ENCODE results near the gene MVB12A.

The MVB12A gene

GRCh38 chr19:17405250-17406045 lies 14.4 kb upstream of the MVB12A start, which contains the start of gene BST2:
TSS of gene BST2 (minus strand) at chr19:17405630. CDS start at chr19:17405575, 55 bp downstream.
- H3K9ac ChIP-seq (ENCODE audit: low read length) = peak within 1 kb of the TSS; percentile 63
- no peaks in the 10 kb centered on the region for H3K27me3 ChIP-seq (ENCODE audit: control insufficient read depth, insufficient read depth, low read length)
- H3K27ac ChIP-seq (ENCODE audit: low read depth, low read length) = peak within 1 kb of the TSS; percentile 75; the same call in 1 of the 2 replicates
- H3K9me3 ChIP-seq (ENCODE audit: control insufficient read depth, insufficient read depth, low read depth, low read length) = no peaks in the 10 kb centered on the region
- H3K36me3 ChIP-seq (ENCODE audit: control insufficient read depth, insufficient read depth, low read length) = peaks cover 16% of the 10 kb centered on the region
- H3K4me1 ChIP-seq (ENCODE audit: control insufficient read depth, insufficient read depth, low read length) = peaks cover 33% of the 10 kb centered on the region
- peak within 1 kb of the TSS; percentile 63 for H3K4me3 ChIP-seq (ENCODE audit: low read depth, low read length)

- no peaks in the 10 kb centered on the region for H3K9me3 ChIP-seq (ENCODE audit: control insufficient read depth, insufficient read depth, low read depth, low read length)
- peak overlapping the region; percentile 38 for H3K9ac ChIP-seq (ENCODE audit: low read length)
- H3K4me3 ChIP-seq (ENCODE audit: low read depth, low read length) = peak overlapping the region; percentile 63; the same call in 1 of the 2 replicates
- H3K36me3 ChIP-seq (ENCODE audit: control insufficient read depth, insufficient read depth, low read length) = peaks cover 13% of the 10 kb centered on the region
- no peak overlapping the region for H3K27ac ChIP-seq (ENCODE audit: low read depth, low read length)
- H3K4me1 ChIP-seq (ENCODE audit: control insufficient read depth, insufficient read depth, low read length) = peaks cover 33% of the 10 kb centered on the region
- no peaks in the 10 kb centered on the region for H3K27me3 ChIP-seq (ENCODE audit: control insufficient read depth, insufficient read depth, low read length)
Measured at GRCh38 chr19:17406046-17406886, 13.6 kb upstream of the MVB12A start.

GRCh38 chr19:17406887-17407196 lies 13.0 kb upstream of the MVB12A start:
- Histone ChIP-seq H3K4me3 (ENCODE audit: low read depth, low read length) (no peak overlapping the region), H3K9me3 (ENCODE audit: control insufficient read depth, insufficient read depth, low read depth, low read length) (no peaks in the 10 kb centered on the region), H3K4me1 (ENCODE audit: control insufficient read depth, insufficient read depth, low read length) (peaks cover 37% of the 10 kb centered on the region), H3K9ac (ENCODE audit: low read length) (peak overlapping the region; percentile 38), H3K36me3 (ENCODE audit: control insufficient read depth, insufficient read depth, low read length) (peaks cover 8% of the 10 kb centered on the region), H3K27me3 (ENCODE audit: control insufficient read depth, insufficient read depth, low read length) (no peaks in the 10 kb centered on the region), H3K27ac (ENCODE audit: low read depth, low read length) (no peak overlapping the region; the same call in 1 of the 2 replicates)

- Histone ChIP-seq H3K9ac (ENCODE audit: low read length) (no peak overlapping the region), H3K9me3 (ENCODE audit: control insufficient read depth, insufficient read depth, low read depth, low read length) (no peaks in the 10 kb centered on the region), H3K4me3 (ENCODE audit: low read depth, low read length) (no peak overlapping the region), H3K27me3 (ENCODE audit: control insufficient read depth, insufficient read depth, low read length) (no peaks in the 10 kb centered on the region), H3K27ac (ENCODE audit: low read depth, low read length) (no peak overlapping the region), H3K36me3 (ENCODE audit: control insufficient read depth, insufficient read depth, low read length) (peaks cover 2% of the 10 kb centered on the region; the same call in 1 of the 2 replicates), H3K4me1 (ENCODE audit: control insufficient read depth, insufficient read depth, low read length) (peaks cover 51% of the 10 kb centered on the region)
Measured at GRCh38 chr19:17409990-17410389, 9.9 kb upstream of the MVB12A start.

- Histone ChIP-seq H3K4me1 (ENCODE audit: control insufficient read depth, insufficient read depth, low read length) (peaks cover 43% of the 10 kb centered on the region), H3K9me3 (ENCODE audit: control insufficient read depth, insufficient read depth, low read depth, low read length) (no peaks in the 10 kb centered on the region), H3K27ac (ENCODE audit: low read depth, low read length) (no peak overlapping the region), H3K9ac (ENCODE audit: low read length) (no peak overlapping the region), H3K4me3 (ENCODE audit: low read depth, low read length) (no peak overlapping the region), H3K27me3 (ENCODE audit: control insufficient read depth, insufficient read depth, low read length) (no peaks in the 10 kb centered on the region), H3K36me3 (ENCODE audit: control insufficient read depth, insufficient read depth, low read length) (peaks cover 2% of the 10 kb centered on the region; the same call in 1 of the 2 replicates)
Measured at GRCh38 chr19:17411801-17412200, 8.0 kb upstream of the MVB12A start.

GRCh38 chr19:17414097-17414496 lies 5.8 kb upstream of the MVB12A start:
- Histone ChIP-seq H3K4me3 (ENCODE audit: low read depth, low read length) (no peak overlapping the region), H3K4me1 (ENCODE audit: control insufficient read depth, insufficient read depth, low read length) (peaks cover 41% of the 10 kb centered on the region), H3K36me3 (ENCODE audit: control insufficient read depth, insufficient read depth, low read length) (peaks cover 2% of the 10 kb centered on the region; the same call in 1 of the 2 replicates), H3K27me3 (ENCODE audit: control insufficient read depth, insufficient read depth, low read length) (no peaks in the 10 kb centered on the region), H3K9ac (ENCODE audit: low read length) (no peak overlapping the region), H3K9me3 (ENCODE audit: control insufficient read depth, insufficient read depth, low read depth, low read length) (no peaks in the 10 kb centered on the region), H3K27ac (ENCODE audit: low read depth, low read length) (no peak overlapping the region; the same call in 1 of the 2 replicates)

- Histone ChIP-seq H3K4me1 (ENCODE audit: control insufficient read depth, insufficient read depth, low read length) (peaks cover 44% of the 10 kb centered on the region), H3K9ac (ENCODE audit: low read length) (peak overlapping the region; percentile 53), H3K27ac (ENCODE audit: low read depth, low read length) (peak overlapping the region; percentile 83), H3K9me3 (ENCODE audit: control insufficient read depth, insufficient read depth, low read depth, low read length) (no peaks in the 10 kb centered on the region), H3K4me3 (ENCODE audit: low read depth, low read length) (peak overlapping the region; percentile 53), H3K36me3 (ENCODE audit: control insufficient read depth, insufficient read depth, low read length) (peaks cover 2% of the 10 kb centered on the region; the same call in 1 of the 2 replicates), H3K27me3 (ENCODE audit: control insufficient read depth, insufficient read depth, low read length) (no peaks in the 10 kb centered on the region)
Measured at GRCh38 chr19:17415121-17415520, 4.7 kb upstream of the MVB12A start.

- peak overlapping the region; percentile 50; the same call in 1 of the 2 replicates for H3K4me3 ChIP-seq (ENCODE audit: low read depth, low read length)
- peak overlapping the region; percentile 64 for H3K9ac ChIP-seq (ENCODE audit: low read length)
- H3K27ac ChIP-seq (ENCODE audit: low read depth, low read length) = no peak overlapping the region; the same call in 1 of the 2 replicates
Measured at GRCh38 chr19:17418710-17419109, 1.1 kb upstream of the MVB12A start.

GRCh38 chr19:17419154-17419620 lies 660 bp upstream of the MVB12A start:
- H3K4me1 ChIP-seq (ENCODE audit: control insufficient read depth, insufficient read depth, low read length) = peaks cover 27% of the 10 kb centered on the region
- H3K9ac ChIP-seq (ENCODE audit: low read length) = peak overlapping the region; percentile 64
- peak overlapping the region; percentile 50 for H3K4me3 ChIP-seq (ENCODE audit: low read depth, low read length)
- H3K27ac ChIP-seq (ENCODE audit: low read depth, low read length) = peak overlapping the region; percentile 29; the same call in 1 of the 2 replicates
- H3K27me3 ChIP-seq (ENCODE audit: control insufficient read depth, insufficient read depth, low read length) = no peaks in the 10 kb centered on the region
- H3K9me3 ChIP-seq (ENCODE audit: control insufficient read depth, insufficient read depth, low read depth, low read length) = no peaks in the 10 kb centered on the region
- H3K36me3 ChIP-seq (ENCODE audit: control insufficient read depth, insufficient read depth, low read length) = no peaks in the 10 kb centered on the region; the same call in 1 of the 2 replicates

More at GRCh38 chr19:17418710-17419109, 1.1 kb upstream of the MVB12A start:
- H3K9me3 ChIP-seq (ENCODE audit: control insufficient read depth, insufficient read depth, low read depth, low read length) = no peaks in the 10 kb centered on the region
- H3K4me1 ChIP-seq (ENCODE audit: control insufficient read depth, insufficient read depth, low read length) = peaks cover 29% of the 10 kb centered on the region
- H3K36me3 ChIP-seq (ENCODE audit: control insufficient read depth, insufficient read depth, low read length) = no peaks in the 10 kb centered on the region; the same call in 1 of the 2 replicates
- H3K27me3 ChIP-seq (ENCODE audit: control insufficient read depth, insufficient read depth, low read length) = no peaks in the 10 kb centered on the region

GRCh38 chr19:17420475-17420924 lies 653 bp downstream of the MVB12A start:
- H3K36me3 ChIP-seq (ENCODE audit: control insufficient read depth, insufficient read depth, low read length) = no peaks in the 10 kb centered on the region
- H3K27me3 ChIP-seq (ENCODE audit: control insufficient read depth, insufficient read depth, low read length) = no peaks in the 10 kb centered on the region
- H3K27ac ChIP-seq (ENCODE audit: low read depth, low read length) = no peak overlapping the region
- H3K4me1 ChIP-seq (ENCODE audit: control insufficient read depth, insufficient read depth, low read length) = peaks cover 17% of the 10 kb centered on the region
- H3K4me3 ChIP-seq (ENCODE audit: low read depth, low read length) = peak overlapping the region; percentile 81
- H3K9ac ChIP-seq (ENCODE audit: low read length) = peak overlapping the region; percentile 21
- H3K9me3 ChIP-seq (ENCODE audit: control insufficient read depth, insufficient read depth, low read depth, low read length) = no peaks in the 10 kb centered on the region

Measured in HUES6 (cell line).